Colon (tissue), 2 donors: ENCODE data around the gene ARL5B.
A peak's percentile ranks its signal among the peaks of the same experiment; 100 is the strongest.

Source experiments
- FAIRE-seq: peaks from 2 replicates; lab custom pipeline; 2012; peaks lifted over from hg19 to GRCh38; lab: Jason Lieb, UNC
- donor health status: control.
- donor health status: control.

The ARL5B gene

DNA sequence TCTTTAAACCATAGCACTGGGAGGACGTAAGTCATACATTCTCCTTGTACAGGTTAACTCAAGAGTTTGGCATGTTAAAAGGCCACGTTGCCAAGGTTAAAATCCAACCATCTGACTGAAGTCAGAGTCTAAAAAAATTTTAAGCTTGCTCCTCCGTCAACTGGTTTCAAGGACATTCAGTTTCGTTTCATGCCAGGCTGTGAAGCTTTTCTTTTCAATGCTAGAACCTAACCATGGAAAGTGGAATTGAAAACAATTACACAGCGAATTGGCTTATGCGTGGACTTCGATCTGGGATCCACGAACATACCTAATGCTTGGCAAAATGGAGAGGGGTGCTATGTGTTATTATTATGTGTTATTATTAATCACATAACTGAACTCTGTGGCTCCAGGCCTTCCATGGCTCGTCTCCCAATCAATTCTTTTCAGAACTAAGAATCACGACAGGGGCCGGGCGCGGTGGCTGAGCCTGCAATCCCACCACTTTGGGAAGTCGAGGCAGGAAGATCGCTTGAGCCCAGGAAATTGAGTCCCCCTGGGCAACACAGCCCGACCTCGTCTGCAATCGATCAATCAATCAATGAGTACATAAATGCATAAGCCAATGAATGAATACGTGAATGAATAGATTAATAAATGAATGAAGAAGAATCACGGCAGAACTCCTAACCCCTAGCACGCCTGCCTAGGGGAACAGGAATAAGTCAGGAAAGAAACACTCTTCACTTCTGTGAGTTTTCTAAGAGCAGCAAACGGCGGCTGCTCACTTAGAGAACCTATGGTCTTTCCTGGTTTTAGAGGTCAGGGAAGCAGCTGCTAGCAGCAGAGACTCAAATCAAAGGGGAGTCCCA, 733 bp upstream of the ARL5B start:
- no peak for FAIRE-seq

DNA sequence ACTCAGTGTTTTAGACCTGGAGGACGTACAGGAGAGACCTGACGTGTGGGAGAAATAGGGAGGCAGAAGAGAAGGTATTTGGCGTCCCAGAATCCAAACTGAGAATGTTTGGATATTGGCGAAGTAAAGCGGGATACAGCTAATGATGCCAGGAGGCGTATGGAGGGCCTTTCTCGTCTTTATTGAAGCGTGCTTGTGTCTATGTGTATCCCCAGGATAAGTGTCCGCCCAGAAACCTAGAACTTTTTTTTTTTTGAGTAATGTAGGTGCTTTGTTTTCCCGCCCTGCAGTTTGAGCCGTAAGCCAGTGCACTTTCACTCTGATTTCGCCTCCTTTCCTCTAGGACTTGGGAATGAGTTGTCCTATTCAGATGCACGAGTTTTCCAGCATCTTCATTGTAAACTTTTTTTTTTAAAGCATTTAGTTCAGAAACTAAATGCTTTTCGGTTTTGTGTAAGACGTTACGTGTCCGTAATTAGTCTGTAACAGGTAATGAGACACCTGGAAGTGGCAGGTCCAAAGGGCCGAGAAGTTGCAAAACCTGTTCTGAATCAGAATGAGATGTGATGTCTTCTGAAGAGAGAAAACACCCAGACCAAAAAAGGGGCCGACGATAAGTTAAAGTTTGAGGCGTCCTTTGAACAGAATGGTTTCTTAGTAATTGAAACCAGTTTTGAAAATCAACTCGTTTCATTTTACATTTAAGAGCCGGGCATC, 746 bp downstream of the ARL5B start:
- peak; percentile 38 for FAIRE-seq

DNA sequence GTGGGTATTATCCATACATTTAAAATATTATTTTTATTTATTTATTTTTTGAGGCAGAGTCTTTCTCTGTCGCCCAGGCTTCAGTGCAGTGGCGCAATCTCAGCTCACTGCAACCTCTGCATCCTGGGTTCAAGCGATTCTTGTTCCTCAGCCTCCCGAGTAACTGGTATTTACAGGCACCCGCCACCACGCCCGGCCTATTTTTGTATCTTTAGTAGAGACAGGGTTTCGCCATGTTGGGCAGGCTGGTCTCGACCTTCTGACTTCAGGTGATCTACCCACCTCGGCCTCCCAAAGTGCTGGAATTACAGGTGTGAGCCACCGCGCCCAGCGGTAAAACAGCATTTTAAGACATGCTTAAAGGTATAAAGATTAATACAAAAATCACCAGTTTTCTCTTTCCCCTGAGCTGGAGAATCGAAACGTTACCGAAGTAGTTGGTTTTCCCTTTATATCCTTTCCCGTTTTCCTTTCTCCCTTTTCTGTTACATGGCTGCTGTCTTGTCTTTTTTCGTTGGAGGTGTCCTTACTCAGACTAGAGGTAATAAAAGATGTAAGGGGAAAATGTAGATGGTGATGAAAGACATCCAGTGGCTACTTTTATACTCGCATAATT, 1.7 kb downstream of the ARL5B start:
- no peak for FAIRE-seq

DNA sequence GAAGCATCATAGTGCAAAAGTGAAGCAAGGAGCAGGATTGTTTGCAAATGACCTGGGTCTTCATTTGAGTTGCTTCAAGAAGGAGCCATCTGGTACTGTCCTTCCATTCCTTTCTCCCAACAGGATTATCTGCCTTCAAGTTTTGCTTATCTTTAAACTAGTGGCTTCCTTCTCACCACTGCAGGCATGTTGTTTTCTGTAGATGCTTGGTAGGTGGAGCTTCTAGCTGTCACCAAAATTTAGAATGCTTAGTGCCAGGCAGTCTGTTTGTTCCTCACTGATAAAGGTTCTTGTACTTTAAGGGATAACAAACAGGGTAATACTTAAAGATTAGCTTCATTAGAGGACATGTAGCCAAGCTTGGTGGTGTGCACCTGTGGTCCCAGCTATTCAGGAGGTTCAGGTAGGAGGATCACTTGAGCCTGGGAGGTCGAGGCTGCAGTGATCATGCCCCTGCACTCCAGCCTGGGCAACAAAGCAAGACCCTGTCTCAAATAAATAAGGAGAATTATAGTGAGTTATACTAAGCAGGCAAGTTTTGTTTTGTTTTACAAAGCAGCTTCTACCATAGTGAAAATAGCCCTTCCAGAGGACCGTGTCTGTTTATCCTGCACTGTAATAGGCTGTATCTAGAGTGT, 5.7 kb downstream of the ARL5B start:
- FAIRE-seq, result no peak

DNA sequence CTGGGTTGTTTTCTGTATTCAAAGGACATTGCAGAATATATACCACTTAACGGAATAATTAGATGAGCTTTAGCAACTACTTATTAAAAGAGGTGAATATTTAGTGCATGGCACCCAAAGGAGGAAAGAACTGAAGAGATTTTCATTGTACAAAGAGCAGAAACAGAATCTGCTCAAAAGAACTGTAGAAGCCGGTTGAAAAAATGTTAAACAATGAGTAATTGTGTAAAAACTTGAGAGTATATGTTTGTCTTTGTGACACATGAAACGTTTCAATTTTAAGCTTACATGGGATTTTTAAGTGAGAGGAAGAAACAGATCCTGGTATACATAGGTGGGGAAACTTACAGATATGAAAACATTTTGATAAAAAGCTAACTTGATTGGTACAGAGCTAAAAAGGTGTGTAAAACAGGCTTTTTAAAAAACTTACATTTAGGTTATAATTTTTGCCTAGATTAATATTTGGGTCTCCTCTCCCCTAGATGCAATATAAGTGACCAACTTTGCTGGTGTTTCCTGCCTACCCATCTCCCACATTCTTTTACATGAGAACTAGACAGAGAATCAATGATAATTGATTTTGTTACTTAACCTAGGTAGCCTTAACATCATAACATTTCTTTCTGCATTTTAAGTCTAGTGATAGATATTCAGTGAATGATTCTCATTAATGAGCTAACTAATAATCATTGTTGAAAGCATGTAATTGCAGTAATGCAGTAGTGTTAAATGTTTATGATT, 6.8 kb downstream of the ARL5B start:
- no peak for FAIRE-seq

DNA sequence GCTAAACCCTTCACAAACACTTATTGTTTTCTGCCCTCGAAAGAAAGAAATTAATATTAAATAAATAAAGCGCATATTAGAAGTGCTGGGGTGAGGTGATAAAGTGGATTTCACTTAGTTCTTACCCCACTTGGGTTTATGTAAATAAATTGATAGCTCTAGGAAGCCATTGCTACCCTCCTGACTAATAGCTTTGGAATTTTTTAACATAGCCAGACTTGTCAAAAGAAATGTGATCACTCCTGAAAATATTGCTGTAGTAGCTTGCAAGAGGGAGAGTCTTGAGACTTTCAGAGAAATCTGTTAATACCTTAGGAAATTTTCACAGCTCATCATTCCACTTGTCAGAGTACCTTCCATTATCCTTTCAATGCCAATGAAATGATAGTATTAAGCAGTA, 7.6 kb downstream of the ARL5B start:
- no peak for FAIRE-seq

DNA sequence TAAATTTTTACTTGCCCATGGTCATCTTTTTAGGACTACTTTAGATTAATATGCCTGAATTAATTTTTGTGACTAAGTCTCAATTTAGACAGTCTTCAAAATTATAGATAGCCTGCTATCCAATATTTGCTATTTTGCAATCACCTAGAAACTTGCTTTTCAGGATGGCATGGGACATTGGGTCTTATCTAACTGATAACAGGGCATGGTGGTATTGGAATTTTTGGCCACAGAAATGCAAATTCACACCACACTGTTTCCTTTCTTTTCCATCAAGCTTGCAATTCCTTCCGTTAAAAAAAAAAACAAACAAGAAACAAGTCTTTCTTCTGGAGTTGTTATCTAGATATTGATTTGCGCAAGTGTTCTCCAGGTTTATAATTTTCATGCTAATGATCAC, 8.8 kb downstream of the ARL5B start:
- no peak for FAIRE-seq

DNA sequence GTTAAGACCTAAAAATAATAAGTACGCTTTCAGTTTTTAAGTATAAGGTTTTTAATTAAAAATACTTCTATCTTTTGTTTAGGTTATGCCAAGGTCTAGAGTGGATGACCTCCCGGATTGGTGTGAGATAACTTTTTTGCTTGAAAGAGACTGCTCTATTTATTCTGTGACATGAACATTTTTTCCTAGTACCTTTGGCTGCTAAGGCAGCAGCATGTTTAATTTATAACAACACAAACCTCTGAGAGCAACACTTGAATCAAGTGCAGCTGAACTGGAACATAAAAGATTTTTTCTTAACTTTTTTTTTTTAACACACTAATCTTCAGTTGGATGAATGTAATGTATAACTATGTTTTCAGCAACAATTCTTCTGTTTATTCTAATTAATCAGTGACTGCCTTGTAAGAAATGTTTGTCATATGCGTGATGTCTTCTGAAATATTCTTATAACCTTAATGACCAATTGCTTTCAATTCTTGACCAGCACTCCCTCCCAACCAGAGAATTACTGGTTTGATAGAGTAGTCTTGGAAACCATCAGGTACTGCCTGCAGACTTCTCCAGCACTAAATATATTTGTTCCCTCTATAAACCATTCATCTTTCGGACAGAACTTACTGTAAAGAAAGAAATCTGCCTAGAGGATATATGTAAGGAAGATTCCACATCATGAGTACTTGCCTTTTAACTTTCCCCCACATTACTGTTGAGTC, 16.0 kb downstream of the ARL5B start:
- no peak for FAIRE-seq

DNA sequence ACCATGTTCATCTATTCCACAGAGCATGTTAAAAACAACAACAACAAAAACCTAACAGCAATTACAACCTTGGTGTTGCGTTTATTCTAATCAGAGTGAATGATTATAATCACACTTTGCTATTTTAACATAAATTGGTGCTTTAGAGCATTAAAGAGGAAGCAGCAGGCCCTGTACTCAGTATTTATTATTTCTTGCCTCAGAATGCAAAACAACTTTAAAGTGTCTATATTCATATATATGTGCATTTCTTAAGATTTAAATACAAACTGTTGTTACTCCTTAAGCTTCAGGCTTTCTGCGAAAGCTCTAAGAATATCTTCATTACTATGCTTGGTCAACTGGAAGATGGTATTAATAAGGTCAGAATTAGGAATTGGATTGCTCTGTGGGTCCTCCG, 21.5 kb downstream of the ARL5B start:
- no peak for FAIRE-seq

DNA sequence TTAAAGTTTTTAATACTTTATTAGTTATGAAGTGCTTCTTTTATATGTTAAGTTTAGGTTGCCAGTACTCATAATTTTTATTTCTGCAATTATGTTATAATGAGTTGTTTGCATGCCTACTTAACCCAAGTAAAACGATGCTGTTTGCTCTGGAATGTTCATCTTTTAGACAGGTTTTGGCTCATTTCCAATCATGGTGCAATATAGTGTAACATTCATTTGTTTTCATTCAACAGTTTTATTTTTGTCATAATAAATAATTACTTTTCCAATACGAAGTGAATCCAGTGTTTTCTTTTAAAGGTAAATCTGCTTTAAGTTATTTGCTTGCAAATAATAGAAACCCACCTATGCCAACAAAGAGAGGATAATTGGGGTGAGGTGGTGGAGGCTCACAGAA, 22.1 kb downstream of the ARL5B start:
- no peak for FAIRE-seq

DNA sequence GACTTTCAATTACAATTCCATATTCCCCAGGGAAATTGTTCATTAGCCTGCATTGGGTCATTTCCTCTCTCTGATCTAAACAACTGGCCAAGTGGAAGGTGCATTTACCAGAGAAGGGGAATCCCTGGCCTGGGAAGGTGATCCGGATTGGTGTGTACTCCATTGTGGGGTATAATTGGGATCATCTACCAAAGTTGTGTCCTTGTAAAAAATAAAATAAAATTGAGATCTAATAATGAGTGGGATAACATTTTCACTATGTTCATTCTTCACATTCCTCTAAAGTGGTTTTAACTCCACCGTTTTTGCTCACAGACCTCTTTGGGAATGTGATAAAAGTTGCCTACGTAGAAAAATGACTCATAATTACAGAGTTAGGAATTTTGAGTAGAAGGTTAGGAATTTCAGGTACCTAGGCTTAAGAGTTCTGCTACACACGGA, 22.8 kb downstream of the ARL5B start:
- FAIRE-seq, result no peak

DNA sequence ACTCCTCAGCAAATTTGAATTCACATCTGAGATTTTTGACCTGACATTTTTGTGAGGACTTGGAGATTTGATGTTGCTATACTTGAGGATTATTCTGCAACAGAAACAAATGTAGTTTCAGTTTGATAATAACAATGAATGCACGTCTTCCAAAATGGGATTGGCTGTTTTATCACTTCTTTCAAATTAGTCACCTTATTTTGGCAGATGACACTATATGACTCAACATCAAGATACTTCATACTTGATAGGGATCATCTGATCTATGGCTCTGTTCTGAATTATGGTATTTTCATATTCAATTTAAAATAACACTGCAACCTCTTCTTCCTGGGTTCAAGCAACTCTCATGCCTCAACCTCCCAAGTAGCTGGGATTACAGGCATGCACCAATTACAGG, 24.2 kb downstream of the ARL5B start:
- FAIRE-seq, result no peak

DNA sequence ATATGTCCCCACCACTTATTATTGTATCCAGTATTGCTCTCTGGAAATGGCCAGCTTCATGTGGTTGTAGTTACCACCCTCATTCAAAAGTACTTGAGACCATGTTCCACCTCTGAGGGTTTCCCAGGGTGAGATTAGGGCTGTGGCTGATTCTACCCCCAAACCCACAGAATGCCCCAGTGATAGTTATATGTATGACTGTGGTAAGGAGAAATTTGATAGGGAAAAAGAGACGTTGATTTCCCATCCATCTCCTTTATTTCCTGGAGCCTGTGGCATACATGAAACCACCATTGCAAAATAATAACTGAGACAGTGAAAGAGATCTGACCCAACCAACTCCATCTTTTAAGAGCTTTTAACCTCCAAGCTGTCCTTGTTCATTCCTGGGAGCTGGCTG, 25.2 kb downstream of the ARL5B start:
- FAIRE-seq, result no peak

DNA sequence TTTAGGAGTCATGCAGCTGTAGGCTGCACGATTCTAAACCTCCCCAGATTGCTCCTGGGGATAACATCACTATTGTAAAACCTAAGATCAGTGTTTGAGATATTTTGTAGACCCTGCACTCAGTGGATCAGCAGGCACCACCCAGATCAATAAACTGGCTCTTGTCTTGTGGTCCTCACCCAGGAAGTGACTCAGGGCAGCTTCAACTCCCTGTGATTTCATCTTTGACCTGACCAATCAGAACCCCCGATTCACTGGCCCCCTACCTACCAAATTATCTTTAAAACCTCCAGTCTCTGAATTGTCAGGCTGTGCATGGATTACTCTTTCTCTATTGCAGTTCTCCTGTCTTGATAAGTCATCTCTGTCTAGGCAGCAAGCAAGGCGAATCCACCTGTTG, 25.7 kb downstream of the ARL5B start:
- FAIRE-seq, result no peak

DNA sequence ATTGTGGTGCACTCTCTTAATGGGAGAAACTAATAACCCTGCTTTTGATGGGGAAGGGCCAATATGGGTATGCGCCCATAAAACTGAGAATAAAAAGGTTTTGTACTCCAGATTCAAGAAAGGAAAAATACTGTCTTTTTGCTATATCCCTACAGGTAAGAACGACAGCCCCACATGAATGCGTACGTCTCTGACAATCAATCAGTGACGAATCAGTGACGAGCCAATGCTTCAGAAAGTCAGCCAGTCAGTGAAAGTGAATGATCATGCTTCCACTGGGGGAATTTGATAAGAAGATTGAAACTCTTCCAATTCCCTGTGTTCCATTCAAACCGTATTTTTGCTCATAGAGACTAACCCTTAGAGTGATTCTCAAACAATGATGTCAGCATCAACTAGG, 26.3 kb downstream of the ARL5B start:
- no peak for FAIRE-seq

DNA sequence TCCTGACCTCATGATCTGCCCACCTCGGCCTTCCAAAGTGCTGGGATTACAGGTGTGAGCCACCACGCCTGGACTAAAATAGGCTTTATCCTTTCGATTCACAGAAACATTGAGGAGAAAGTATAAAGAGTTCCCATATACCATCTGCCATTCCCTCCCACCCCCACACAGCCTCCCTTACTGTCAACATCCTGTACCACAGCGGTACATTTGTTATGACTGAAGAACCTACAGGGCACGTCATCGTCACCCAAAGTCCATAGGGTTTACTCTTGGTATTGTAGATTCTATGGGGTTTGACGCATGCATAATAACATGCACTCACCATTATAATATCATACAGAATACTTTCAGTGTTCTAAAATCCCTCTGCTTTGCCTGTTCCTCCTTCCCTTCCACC, 28.0 kb downstream of the ARL5B start:
- no peak for FAIRE-seq

DNA sequence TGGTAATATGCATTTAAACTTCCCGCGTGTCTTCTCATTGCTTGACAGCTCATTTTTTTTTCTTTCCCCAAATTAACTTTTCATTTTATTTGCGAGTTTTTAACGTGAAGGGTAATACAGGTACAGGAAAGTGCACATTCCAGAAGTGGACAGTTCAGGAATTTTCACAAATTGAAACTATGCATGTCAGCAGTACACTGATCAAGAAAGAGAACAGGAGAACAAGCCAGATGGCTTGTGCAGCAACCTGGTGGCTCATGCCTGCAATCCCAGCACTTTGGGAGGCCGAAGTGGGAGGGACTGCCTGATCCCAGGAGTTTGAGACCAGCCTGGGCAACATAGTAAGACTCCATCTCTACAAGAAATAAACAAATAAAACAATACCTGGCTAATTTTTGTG, 28.5 kb downstream of the ARL5B start:
- no peak for FAIRE-seq

DNA sequence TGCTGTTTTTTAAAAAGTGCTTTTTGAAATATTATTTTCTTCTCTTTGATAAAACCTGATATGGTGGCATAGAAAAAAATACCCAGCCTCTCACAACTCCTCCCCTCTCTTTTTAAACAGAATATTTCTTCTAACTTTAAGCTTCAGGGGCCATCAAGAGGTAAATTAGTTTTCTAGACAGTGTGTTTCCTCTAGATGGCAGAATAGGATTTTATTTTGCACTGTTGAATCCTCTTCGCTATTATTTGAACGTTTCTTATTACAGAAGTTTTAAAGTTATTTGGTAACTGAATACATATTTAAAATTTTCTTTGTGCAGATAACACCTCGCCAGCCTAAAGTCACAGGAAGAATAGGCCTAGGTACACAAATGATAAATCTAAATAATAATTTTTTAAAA, 30.3 kb downstream of the ARL5B start:
- FAIRE-seq, result peak; percentile 14

DNA sequence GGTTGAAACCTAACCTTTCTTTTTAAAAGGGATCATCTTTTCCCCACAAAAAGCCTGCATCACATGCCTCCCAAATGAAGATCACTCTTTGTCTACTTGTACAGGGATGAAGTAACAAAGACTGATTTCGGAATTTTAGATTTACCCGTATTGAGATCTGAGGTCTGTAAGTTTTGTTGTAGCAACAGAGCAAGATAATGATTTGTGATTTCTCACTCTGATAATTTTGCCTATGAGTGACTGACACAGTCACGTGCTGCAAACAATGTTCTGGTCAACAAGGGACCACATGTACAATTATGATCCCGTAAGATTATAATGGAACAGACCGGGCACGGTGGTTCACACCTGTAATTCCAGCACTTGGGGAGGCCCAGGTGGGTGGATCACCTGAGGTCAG, 31.3 kb downstream of the ARL5B start:
- FAIRE-seq, result no peak

DNA sequence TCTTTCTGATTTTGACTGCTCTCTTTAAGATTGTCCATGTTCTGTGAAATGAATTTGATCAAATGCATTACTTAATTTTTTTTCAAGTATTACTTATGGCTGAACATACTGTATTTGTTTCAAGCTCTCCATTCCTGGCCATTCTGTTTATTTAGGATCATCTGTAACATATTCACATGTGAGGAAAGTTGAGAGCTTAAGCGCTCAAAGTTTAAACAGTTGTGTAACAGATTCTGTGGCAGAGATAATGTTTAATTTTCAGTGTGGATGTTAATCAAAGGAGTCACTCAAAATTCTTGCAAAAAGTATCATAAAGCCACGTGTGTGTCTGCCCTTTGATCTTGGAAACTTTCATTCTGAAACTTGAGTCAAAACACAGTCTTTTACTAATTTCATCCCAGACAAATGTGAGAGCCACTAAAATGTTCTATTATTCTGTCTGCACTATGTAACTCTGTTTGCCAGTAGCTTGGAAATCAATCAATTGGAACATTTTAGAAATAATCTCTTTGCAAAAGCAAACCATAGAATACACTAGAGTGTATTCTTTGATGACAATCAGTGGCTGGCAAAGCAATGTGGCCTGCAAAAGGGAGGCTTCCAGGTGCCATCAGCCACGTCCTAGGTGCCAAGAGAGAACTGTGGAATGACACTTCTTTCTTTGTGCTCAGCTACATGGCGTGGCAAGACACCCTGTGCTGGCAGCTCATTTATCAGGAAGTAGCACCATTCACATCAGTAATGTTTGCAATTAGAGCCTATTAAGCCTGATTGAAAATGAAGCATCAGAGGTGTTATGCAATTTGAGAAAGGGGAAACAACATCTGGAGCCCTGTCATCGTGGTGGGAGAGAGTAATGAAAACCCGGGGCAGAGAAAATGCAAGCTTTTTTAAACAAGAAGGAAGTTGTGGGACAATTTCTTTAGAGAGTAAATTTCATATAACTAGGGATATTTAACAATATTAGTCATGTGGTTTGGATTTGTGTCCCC, 40.9 kb downstream of the ARL5B start:
- no peak for FAIRE-seq
